C4-2B (cell line): Measurements from ENCODE around the gene SFMBT2.

Source experiments
- ZFX ChIP-seq: fragments of 450-650 bp; IDR thresholded peaks from 2 replicates; pipeline ENCODE4 v1.6.1; 2017
- TF ChIP-seq, protein P1 (sequence below): fragments of 450-650 bp; conservative IDR thresholded peaks from 2 replicates; pipeline ENCODE4 v1.5.1; 2017; ENCODE audit warnings: mild to moderate bottlenecking

GRCh38 chr10:7428673-7429350 lies 18.0 kb upstream of the SFMBT2 start:
- TF ChIP-seq, protein P1, sequence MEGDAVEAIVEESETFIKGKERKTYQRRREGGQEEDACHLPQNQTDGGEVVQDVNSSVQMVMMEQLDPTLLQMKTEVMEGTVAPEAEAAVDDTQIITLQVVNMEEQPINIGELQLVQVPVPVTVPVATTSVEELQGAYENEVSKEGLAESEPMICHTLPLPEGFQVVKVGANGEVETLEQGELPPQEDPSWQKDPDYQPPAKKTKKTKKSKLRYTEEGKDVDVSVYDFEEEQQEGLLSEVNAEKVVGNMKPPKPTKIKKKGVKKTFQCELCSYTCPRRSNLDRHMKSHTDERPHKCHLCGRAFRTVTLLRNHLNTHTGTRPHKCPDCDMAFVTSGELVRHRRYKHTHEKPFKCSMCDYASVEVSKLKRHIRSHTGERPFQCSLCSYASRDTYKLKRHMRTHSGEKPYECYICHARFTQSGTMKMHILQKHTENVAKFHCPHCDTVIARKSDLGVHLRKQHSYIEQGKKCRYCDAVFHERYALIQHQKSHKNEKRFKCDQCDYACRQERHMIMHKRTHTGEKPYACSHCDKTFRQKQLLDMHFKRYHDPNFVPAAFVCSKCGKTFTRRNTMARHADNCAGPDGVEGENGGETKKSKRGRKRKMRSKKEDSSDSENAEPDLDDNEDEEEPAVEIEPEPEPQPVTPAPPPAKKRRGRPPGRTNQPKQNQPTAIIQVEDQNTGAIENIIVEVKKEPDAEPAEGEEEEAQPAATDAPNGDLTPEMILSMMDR: no peak
- TF ChIP-seq ZFX: no peak
